Effector memory CD4-positive, alpha-beta T cell (primary cell): ENCODE measurements around the gene NFIA.

ENCODE experiments used
- DNase-seq, 3 donors: peaks; one replicate each; pipeline ENCODE4 v3.0.0-alpha.2; 2020
- H3K27ac ChIP-seq: 2 replicates; pipeline ENCODE4 v1.7.0; 2013; ENCODE audit warnings: mild to moderate bottlenecking, low read length, moderate library complexity; ENCODE audit not compliant: insufficient read depth, poor library complexity, severe bottlenecking
- H3K27me3 ChIP-seq: replicated peaks from 2 replicates; pipeline ENCODE4 v1.7.0; 2013; ENCODE audit warnings: mild to moderate bottlenecking, low read length; ENCODE audit not compliant: insufficient read depth, control insufficient read depth, poor library complexity, severe bottlenecking
- H3K36me3 ChIP-seq: 2 replicates; pipeline ENCODE4 v1.7.0; 2013; ENCODE audit warnings: mild to moderate bottlenecking, low read length, moderate library complexity; ENCODE audit not compliant: control insufficient read depth, insufficient read depth
- H3K4me1 ChIP-seq: 2 replicates; pipeline ENCODE4 v1.7.0; 2013; ENCODE audit warnings: low read length, mild to moderate bottlenecking; ENCODE audit not compliant: control insufficient read depth, insufficient read depth, poor library complexity, severe bottlenecking
- H3K4me3 ChIP-seq: 2 replicates; pipeline ENCODE4 v1.7.0; 2013; ENCODE audit warnings: low read length, low read depth, mild to moderate bottlenecking; ENCODE audit not compliant: insufficient read depth, poor library complexity, severe bottlenecking
- H3K9me3 ChIP-seq: 2 replicates; pipeline ENCODE4 v1.7.0; 2013; ENCODE audit warnings: mild to moderate bottlenecking, low read length, moderate library complexity; ENCODE audit not compliant: control insufficient read depth

Gene NFIA

GRCh38 chr1:61253059-61253735 is 170.8 kb downstream of the NFIA start:
- no peak overlapping the region for H3K27ac ChIP-seq

GRCh38 chr1:61253912-61254633 is 171.7 kb downstream of the NFIA start:
- DNase-seq = no peak
- no peak overlapping the region for H3K27ac ChIP-seq
- H3K36me3 ChIP-seq = no peaks in the 10 kb centered on the region
- H3K9me3 ChIP-seq = no peaks in the 10 kb centered on the region
- peaks cover 3% of the 10 kb centered on the region for H3K4me1 ChIP-seq
- H3K27me3 ChIP-seq = no peaks in the 10 kb centered on the region
- no peak overlapping the region for H3K4me3 ChIP-seq

More at GRCh38 chr1:61253059-61253735, 170.8 kb downstream of the NFIA start:
- Histone ChIP-seq H3K4me3 (no peak overlapping the region), H3K36me3 (no peaks in the 10 kb centered on the region), H3K27me3 (no peaks in the 10 kb centered on the region), H3K4me1 (peaks cover 3% of the 10 kb centered on the region), H3K9me3 (no peaks in the 10 kb centered on the region)
- no peak for DNase-seq

GRCh38 chr1:61254634-61255357 is 172.4 kb downstream of the NFIA start:
- Histone ChIP-seq H3K27ac (no peak overlapping the region), H3K27me3 (no peaks in the 10 kb centered on the region), H3K36me3 (no peaks in the 10 kb centered on the region), H3K9me3 (no peaks in the 10 kb centered on the region), H3K4me3 (no peak overlapping the region), H3K4me1 (peaks cover 3% of the 10 kb centered on the region)
- DNase-seq = no peak

DNA sequence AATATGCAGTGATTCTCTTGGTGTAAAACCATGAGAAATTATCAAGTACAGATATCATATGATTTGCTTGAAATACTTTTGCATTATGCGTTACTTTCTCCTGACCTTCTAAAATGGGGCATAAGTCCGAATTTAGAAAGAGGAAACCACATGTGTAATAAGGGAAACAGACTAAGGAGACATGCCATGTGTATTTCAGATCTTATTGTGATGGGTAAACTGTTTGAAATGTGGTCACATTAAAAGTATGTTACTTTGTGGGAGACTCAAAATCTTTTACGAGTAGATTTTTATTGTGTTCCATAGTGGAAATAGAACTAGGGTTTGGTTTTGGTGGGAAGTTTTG is 173.0 kb downstream of the NFIA start:
- H3K9me3 ChIP-seq = no peaks in the 10 kb centered on the region
- no peak overlapping the region for H3K27ac ChIP-seq
- no peaks in the 10 kb centered on the region for H3K27me3 ChIP-seq
- no peak for DNase-seq
- H3K36me3 ChIP-seq = no peaks in the 10 kb centered on the region
- H3K4me3 ChIP-seq = no peak overlapping the region
- peaks cover 3% of the 10 kb centered on the region for H3K4me1 ChIP-seq

DNA sequence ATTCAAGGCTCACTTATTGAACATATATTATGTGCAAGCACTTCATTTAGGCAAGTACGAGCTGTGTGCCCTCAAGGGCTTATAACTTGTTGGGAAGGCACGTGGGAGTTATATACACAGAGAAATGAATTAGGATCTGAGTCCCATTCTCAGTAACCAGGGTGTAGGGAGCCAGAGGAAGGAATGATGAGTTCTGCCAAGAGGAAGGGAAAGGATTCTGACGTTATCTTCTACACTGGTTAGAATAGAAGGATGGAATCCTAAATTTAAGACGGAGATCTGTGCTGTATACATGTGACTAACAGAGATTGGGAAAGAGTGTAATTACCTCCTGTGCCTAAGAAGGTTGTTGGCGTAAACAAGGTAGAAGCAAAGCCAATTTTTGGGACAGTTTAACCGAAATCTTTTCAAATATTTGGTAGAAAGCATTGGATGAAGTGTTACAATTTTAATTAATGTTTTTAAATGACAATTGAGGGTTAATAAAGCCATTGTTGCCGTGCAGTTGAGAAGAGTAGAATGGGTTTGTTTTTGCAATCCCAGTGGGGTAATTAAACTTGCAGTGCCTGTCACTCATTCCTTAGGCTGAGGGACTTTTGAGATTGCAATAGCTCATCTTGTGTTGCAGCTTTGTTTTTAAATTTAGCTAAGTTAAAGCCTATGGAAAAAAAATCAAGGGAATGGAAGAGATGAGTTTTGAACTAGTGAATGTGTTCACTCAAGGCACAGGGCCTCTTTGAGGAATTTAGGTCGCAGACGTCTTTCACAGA is 177.2 kb downstream of the NFIA start:
- Histone ChIP-seq H3K4me3 (no peak overlapping the region), H3K9me3 (no peaks in the 10 kb centered on the region), H3K4me1 (peaks cover 3% of the 10 kb centered on the region), H3K27me3 (no peaks in the 10 kb centered on the region), H3K27ac (no peak overlapping the region), H3K36me3 (no peaks in the 10 kb centered on the region)
- DNase-seq = no peak

GRCh38 chr1:61260171-61260570 is 177.8 kb downstream of the NFIA start:
- no peak overlapping the region for H3K4me3 ChIP-seq

GRCh38 chr1:61261595-61261994 is 179.2 kb downstream of the NFIA start:
- DNase-seq = no peak
- H3K27me3 ChIP-seq = no peaks in the 10 kb centered on the region
- no peaks in the 10 kb centered on the region for H3K9me3 ChIP-seq
- no peak overlapping the region for H3K4me3 ChIP-seq
- no peak overlapping the region for H3K27ac ChIP-seq
- H3K36me3 ChIP-seq = no peaks in the 10 kb centered on the region
- H3K4me1 ChIP-seq = no peaks in the 10 kb centered on the region

More at GRCh38 chr1:61260171-61260570, 177.8 kb downstream of the NFIA start:
- DNase-seq = no peak
- H3K9me3 ChIP-seq = no peaks in the 10 kb centered on the region
- no peaks in the 10 kb centered on the region for H3K27me3 ChIP-seq
- no peaks in the 10 kb centered on the region for H3K36me3 ChIP-seq
- peaks cover under 1% of the 10 kb centered on the region for H3K4me1 ChIP-seq
- H3K27ac ChIP-seq = no peak overlapping the region

DNA sequence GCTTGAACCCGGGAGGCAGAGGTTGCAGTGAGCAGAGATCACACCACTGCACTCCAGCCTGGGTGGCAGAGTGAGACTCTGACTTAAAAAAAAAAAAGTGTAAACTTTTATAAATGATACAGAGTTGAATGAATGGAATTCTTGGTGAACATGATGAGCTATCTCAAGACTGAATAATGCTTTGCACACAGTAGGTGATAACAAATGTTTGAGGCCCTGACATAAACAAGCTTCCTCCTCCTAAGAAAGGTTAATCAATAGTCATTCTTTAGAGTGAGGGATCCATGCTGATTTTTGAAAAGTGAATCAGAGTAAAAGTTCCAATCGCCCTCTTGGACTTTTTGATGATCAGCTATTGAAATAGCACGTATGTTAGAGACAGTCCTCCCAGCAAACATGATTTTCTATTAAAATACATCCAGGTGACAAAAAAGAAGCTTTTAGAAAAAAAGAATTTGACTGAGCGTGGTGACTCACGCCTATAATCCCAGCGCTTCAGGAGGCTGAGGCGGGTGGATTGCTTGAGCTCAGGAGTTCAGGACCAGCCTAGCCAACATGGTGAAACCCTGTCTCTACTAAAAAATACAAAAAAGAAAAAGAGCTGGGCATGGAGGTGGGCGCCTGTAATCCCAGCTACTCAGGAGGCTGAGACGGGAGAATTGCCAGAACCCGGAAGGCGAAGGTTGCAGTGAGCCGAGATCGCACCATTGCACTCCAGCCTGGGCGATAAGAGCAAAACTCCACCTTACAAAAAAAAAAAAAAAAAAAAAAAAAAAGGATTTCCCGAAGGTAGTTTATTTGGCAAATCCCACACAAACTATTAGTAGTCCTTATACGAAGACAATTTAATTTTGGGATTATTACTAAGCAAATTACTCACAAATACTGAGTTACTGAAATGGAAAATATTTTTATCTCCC is 181.8 kb downstream of the NFIA start:
- H3K4me3 ChIP-seq = no peak overlapping the region
- H3K9me3 ChIP-seq = no peaks in the 10 kb centered on the region
- H3K27me3 ChIP-seq = no peaks in the 10 kb centered on the region
- no peaks in the 10 kb centered on the region for H3K36me3 ChIP-seq
- no peak overlapping the region for H3K27ac ChIP-seq
- DNase-seq = no peak
- H3K4me1 ChIP-seq = no peaks in the 10 kb centered on the region

GRCh38 chr1:61264825-61265242 is 182.5 kb downstream of the NFIA start:
- Histone ChIP-seq H3K4me1 (no peaks in the 10 kb centered on the region), H3K4me3 (no peak overlapping the region), H3K9me3 (no peaks in the 10 kb centered on the region), H3K27ac (no peak overlapping the region), H3K27me3 (no peaks in the 10 kb centered on the region), H3K36me3 (no peaks in the 10 kb centered on the region)
- no peak for DNase-seq
